ENCODE measurements around the gene UBE3B. TPM values are rescaled to one million over a fixed set of nuclear protein-coding genes. Genes with fewer than 3 reads are reported as not detected.

Gene UBE3B
- total RNA-seq, 1 donor from 2014 or later: 34.4 TPM

- Histone ChIP-seq H3K79me2 (ENCODE audit: insufficient read depth, low read length) (peaks cover 76% of the 10 kb centered on the region), H4K20me1 (ENCODE audit: insufficient read depth, low read length) (peaks cover 67% of the 10 kb centered on the region), H3K27ac (ENCODE audit: low read depth, low read length) (no peak overlapping the region), H3K4me3 (ENCODE audit: insufficient read depth, low read depth, low read length) (no peak overlapping the region), H2AFZ (ENCODE audit: low read depth, low read length) (no peak overlapping the region), H3K36me3 (ENCODE audit: insufficient read depth, low read length) (peaks cover 46% of the 10 kb centered on the region), H3K9ac (ENCODE audit: low read length) (no peak overlapping the region), H3K9me3 (ENCODE audit: insufficient read depth, low read depth, low read length) (no peaks in the 10 kb centered on the region), H3K4me2 (ENCODE audit: low read length) (no peak overlapping the region), H3K27me3 (ENCODE audit: insufficient read depth, low read length) (no peaks in the 10 kb centered on the region), H3K4me1 (ENCODE audit: insufficient read depth, low read length) (peaks cover 5% of the 10 kb centered on the region)
- H3K27ac Mint-ChIP-seq (ENCODE audit: unreplicated experiment): no peak overlapping the region
- no peak overlapping the region for H3K4me3 Mint-ChIP-seq (ENCODE audit: unreplicated experiment)
- H3K4me1 Mint-ChIP-seq (ENCODE audit: low read depth, unreplicated experiment): peaks cover 13% of the 10 kb centered on the region
- peaks cover 32% of the 10 kb centered on the region for H3K36me3 Mint-ChIP-seq (ENCODE audit: low read depth, unreplicated experiment)
- H3K27me3 Mint-ChIP-seq (ENCODE audit: low read depth, unreplicated experiment): no peaks in the 10 kb centered on the region
- DNase-seq (ENCODE audit: low read depth) (no peak), FAIRE-seq (no peak)
- H3K9me3 Mint-ChIP-seq (ENCODE audit: unreplicated experiment): no peaks in the 10 kb centered on the region
- no peak for TF ChIP-seq EZH2 (IDR thresholded peaks at IDR 0.05; ENCODE audit: insufficient read depth, low read length)
These were observed 27.4 kb upstream of the UBE3B start for GRCh38 chr12:109449845-109450532.

- Mint-ChIP-seq H3K9me3 (ENCODE audit: unreplicated experiment) (no peaks in the 10 kb centered on the region), H3K4me3 (ENCODE audit: unreplicated experiment) (no peak overlapping the region), H3K36me3 (ENCODE audit: low read depth, unreplicated experiment) (peaks cover 32% of the 10 kb centered on the region), H3K27me3 (ENCODE audit: low read depth, unreplicated experiment) (no peaks in the 10 kb centered on the region), H3K4me1 (ENCODE audit: low read depth, unreplicated experiment) (peaks cover 21% of the 10 kb centered on the region), H3K27ac (ENCODE audit: unreplicated experiment) (no peak overlapping the region)
- H3K27ac ChIP-seq (ENCODE audit: low read depth, low read length): no peak overlapping the region
- peaks cover 73% of the 10 kb centered on the region for H4K20me1 ChIP-seq (ENCODE audit: insufficient read depth, low read length)
- H3K4me3 ChIP-seq (ENCODE audit: insufficient read depth, low read depth, low read length): no peak overlapping the region
- H3K4me1 ChIP-seq (ENCODE audit: insufficient read depth, low read length): peaks cover 12% of the 10 kb centered on the region
- H3K9ac ChIP-seq (ENCODE audit: low read length): no peak overlapping the region
- FAIRE-seq: no peak
- H3K27me3 ChIP-seq (ENCODE audit: insufficient read depth, low read length): no peaks in the 10 kb centered on the region
- TF ChIP-seq EZH2 (IDR thresholded peaks at IDR 0.05; ENCODE audit: insufficient read depth, low read length): no peak
- TF ChIP-seq, protein P1, sequence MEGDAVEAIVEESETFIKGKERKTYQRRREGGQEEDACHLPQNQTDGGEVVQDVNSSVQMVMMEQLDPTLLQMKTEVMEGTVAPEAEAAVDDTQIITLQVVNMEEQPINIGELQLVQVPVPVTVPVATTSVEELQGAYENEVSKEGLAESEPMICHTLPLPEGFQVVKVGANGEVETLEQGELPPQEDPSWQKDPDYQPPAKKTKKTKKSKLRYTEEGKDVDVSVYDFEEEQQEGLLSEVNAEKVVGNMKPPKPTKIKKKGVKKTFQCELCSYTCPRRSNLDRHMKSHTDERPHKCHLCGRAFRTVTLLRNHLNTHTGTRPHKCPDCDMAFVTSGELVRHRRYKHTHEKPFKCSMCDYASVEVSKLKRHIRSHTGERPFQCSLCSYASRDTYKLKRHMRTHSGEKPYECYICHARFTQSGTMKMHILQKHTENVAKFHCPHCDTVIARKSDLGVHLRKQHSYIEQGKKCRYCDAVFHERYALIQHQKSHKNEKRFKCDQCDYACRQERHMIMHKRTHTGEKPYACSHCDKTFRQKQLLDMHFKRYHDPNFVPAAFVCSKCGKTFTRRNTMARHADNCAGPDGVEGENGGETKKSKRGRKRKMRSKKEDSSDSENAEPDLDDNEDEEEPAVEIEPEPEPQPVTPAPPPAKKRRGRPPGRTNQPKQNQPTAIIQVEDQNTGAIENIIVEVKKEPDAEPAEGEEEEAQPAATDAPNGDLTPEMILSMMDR (IDR thresholded peaks at IDR 0.05; ENCODE audit: insufficient read depth, low read depth, low read length): no peak
- H3K4me2 ChIP-seq (ENCODE audit: low read length): no peak overlapping the region
- H3K79me2 ChIP-seq (ENCODE audit: insufficient read depth, low read length): peaks cover 86% of the 10 kb centered on the region
- H3K36me3 ChIP-seq (ENCODE audit: insufficient read depth, low read length): peaks cover 55% of the 10 kb centered on the region
- no peaks in the 10 kb centered on the region for H3K9me3 ChIP-seq (ENCODE audit: insufficient read depth, low read depth, low read length)
- H2AFZ ChIP-seq (ENCODE audit: low read depth, low read length): no peak overlapping the region
- DNase-seq (ENCODE audit: low read depth): no peak
These were observed 26.5 kb upstream of the UBE3B start for GRCh38 chr12:109450980-109451379.

DNA sequence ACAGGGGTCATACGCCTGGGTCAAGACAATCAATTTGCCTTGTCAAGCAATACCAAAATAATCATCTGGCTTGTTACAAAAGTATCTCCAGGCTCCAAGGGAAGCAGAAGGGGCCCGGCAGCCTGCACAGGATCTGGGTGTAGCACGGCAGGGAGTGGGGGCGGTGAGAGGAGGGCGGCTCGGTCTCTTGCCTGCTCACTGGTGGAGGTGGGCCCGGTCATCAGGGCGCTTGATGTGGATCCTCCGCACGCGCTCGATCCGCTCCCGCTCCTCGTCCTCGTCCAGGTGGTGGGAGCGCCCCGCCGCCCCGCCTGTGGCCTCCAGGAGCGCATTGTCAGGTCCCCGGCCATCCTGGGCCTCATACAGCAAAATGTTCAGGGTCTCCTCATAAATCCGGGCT lies 26.0 kb upstream of the UBE3B start:
- no peak overlapping the region for H3K9ac ChIP-seq (ENCODE audit: low read length)
- TF ChIP-seq EZH2 (IDR thresholded peaks at IDR 0.05; ENCODE audit: insufficient read depth, low read length): no peak
- no peak for FAIRE-seq
- H3K4me2 ChIP-seq (ENCODE audit: low read length): no peak overlapping the region
- Mint-ChIP-seq H3K27me3 (ENCODE audit: low read depth, unreplicated experiment) (no peaks in the 10 kb centered on the region), H3K36me3 (ENCODE audit: low read depth, unreplicated experiment) (peaks cover 34% of the 10 kb centered on the region), H3K9me3 (ENCODE audit: unreplicated experiment) (no peaks in the 10 kb centered on the region), H3K4me1 (ENCODE audit: low read depth, unreplicated experiment) (peaks cover 23% of the 10 kb centered on the region), H3K27ac (ENCODE audit: unreplicated experiment) (no peak overlapping the region), H3K4me3 (ENCODE audit: unreplicated experiment) (no peak overlapping the region)
- peaks cover 76% of the 10 kb centered on the region for H4K20me1 ChIP-seq (ENCODE audit: insufficient read depth, low read length)
- no peak overlapping the region for H3K27ac ChIP-seq (ENCODE audit: low read depth, low read length)
- DNase-seq (ENCODE audit: low read depth): no peak
- no peaks in the 10 kb centered on the region for H3K27me3 ChIP-seq (ENCODE audit: insufficient read depth, low read length)
- peaks cover 88% of the 10 kb centered on the region for H3K79me2 ChIP-seq (ENCODE audit: insufficient read depth, low read length)
- no peaks in the 10 kb centered on the region for H3K9me3 ChIP-seq (ENCODE audit: insufficient read depth, low read depth, low read length)
- peaks cover 60% of the 10 kb centered on the region for H3K36me3 ChIP-seq (ENCODE audit: insufficient read depth, low read length)
- no peak overlapping the region for H2AFZ ChIP-seq (ENCODE audit: low read depth, low read length)
- peaks cover 13% of the 10 kb centered on the region for H3K4me1 ChIP-seq (ENCODE audit: insufficient read depth, low read length)
- H3K4me3 ChIP-seq (ENCODE audit: insufficient read depth, low read depth, low read length): no peak overlapping the region
